Mammary microvascular endothelial cell (primary cell): ENCODE data around the gene METTL8. TPM values are rescaled to one million over a fixed set of nuclear protein-coding genes. Genes with fewer than 3 reads are reported as not detected.

Experiments used
- total RNA-seq: library from RNA; depleted of rRNA; stranded (reverse); fragments of >200 nt; gene quantifications from 2 replicates; pipeline ENCODE4 v1.2.3, GENCODE V29; 2015

METTL8 gene
- total RNA-seq: 29.6 and 32.5 TPM in 2 replicates

DNA sequence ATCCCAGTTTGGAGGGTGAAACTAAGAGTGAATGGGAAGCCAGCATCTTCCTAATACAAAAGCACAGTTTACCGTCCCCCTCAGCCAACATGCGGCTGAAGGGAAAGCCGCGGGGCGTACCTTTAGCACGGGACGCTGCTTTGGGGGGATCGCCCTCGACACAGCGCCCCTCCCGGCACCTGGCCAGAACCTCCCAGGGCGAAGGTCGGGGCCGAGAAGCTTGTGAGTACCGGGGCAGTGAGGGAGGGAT, at the start of gene METTL8:
Gene METTL8, minus strand, starts transcription at position 228 of the 250 bp plus-strand sequence. CDS start 41,805 bp downstream, outside the sequence.

GRCh38 chr2:171434013-171434989, 511 bp upstream of the METTL8 start, which contains the start of gene DCAF17:
TSS of gene DCAF17 (plus strand) at chr2:171434226. CDS start at chr2:171434578, 352 bp downstream.

Other genes with a start within 250 kb of the METTL8 start
- 9.4 and 10.1 TPM in 2 replicates for gene DCAF17, start 236 bp upstream of the METTL8 start, total RNA-seq
- 9.6 and 10.2 TPM in 2 replicates for gene CYBRD1, start 88.5 kb upstream of the METTL8 start, total RNA-seq